ENCODE measurements around the gene PCIF1. TPM values are rescaled to one million over a fixed set of nuclear protein-coding genes. Genes with fewer than 3 reads are reported as not detected.

Gene PCIF1
- total and polyA plus RNA-seq, 9 of the 15 experiments (the other 6 are each of a cell fraction or from before 2014, with no cell fraction given): 5.8 to 29.4 (median 11.3) TPM

- Histone ChIP-seq H3K4me3 (peak overlapping the region; percentile 82), H4K20me1 (replicated peaks; ENCODE audit: control insufficient read depth, insufficient read depth, low read length) (no peaks in the 10 kb centered on the region), H3K27me3 (ENCODE audit: control insufficient read depth in 2 of 2, insufficient read depth in 2 of 2, low read length in 2 of 2) (no peaks in the 10 kb centered on the region), H3K9me3 (replicated peaks; ENCODE audit: control insufficient read depth, insufficient read depth, low read depth, low read length) (no peaks in the 10 kb centered on the region), H3K27ac (ENCODE audit: extremely low read depth, low read depth, low read length) (peak overlapping the region; percentile 100), H3K9ac (ENCODE audit: insufficient read depth in 1 of 2, low read depth in 2 of 2, low read length in 2 of 2) (peak overlapping the region; percentile 98 to 100), H3K9me1 (ENCODE audit: control insufficient read depth, insufficient read depth, low read length) (no peaks in the 10 kb centered on the region), H3K79me2 (ENCODE audit: control insufficient read depth, insufficient read depth, low read length) (peaks cover 14% of the 10 kb centered on the region), H3K4me2 (ENCODE audit: insufficient read depth, low read length) (peak overlapping the region; percentile 96), H2AFZ (ENCODE audit: low read depth, low read length) (peak overlapping the region; percentile 100), H3K36me3 (ENCODE audit: control insufficient read depth, insufficient read depth, low read length) (peaks cover 25% of the 10 kb centered on the region; the same call in 2 of the 3 replicates), H3K4me1 (replicated peaks in 1 of 2; ENCODE audit: control insufficient read depth in 2 of 2, insufficient read depth in 2 of 2, low read length in 2 of 2) (peaks cover 9 to 36% of the 10 kb centered on the region in 2 experiments; a peak in 4 of 5 replicates)
- ATAC-seq (peak; percentile 89), FAIRE-seq (no peak), DNase-seq (ENCODE audit: extremely low read depth in 1 of 4, low spot score in 3 of 4) (peak in 1 of 4 experiments; percentile 97)
- in situ Hi-C loops (cut with MboI): no loop called here
- 23% methylated on average over 27 of the region's 29 CpGs for WGBS (ENCODE audit: insufficient coverage, low coverage, missing lambda C conversion rate)
- BruUV-seq (replicated peaks): TSS peak; percentile 92
- intact Hi-C loops (cut with micrococcal nuclease): loop anchor here (1.0 to 10.0 kb wide), 4 partner anchors 11 to 608 kb away; partner anchors contain the start of genes NCOA5 and SYS1
- CTCF ChIA-PET (ENCODE audit: low intra/inter-chr PET ratio): interaction anchor here (0.7 kb wide), 1 partner anchor 340 kb away, joined by 3 read pairs; no protein-coding TSS in a partner anchor
- POLR2A ChIA-PET: interaction anchor here (0.6 to 5.6 kb wide), 7 partner anchors 10 to 159 kb away, joined by 3 to 32 read pairs (median 5); partner anchors contain the start of gene PCIF1
- TF ChIP-seq HDGF (IDR thresholded peaks at IDR 0.05) (peak; percentile 74), ZNF316 (IDR thresholded peaks at IDR 0.05) (peak; percentile 97), SMARCE1 (IDR thresholded peaks at IDR 0.05) (no peak), GABPA (tag; conservative IDR thresholded peaks at IDR 0.05; ENCODE audit: low read depth) (peak; percentile 74), POLR2A (conservative IDR thresholded peaks at IDR 0.05) (peak; percentile 95), ZBTB26 (CRISPR knock-in tag; IDR thresholded peaks at IDR 0.05) (0 out of 2 replicates have a peak, but pooled peaks have one; percentile 16), EGR1 (conservative IDR thresholded peaks at IDR 0.05) (no peak), ZNF23 (CRISPR knock-in tag; IDR thresholded peaks at IDR 0.05) (no peak), ZNF707 (CRISPR knock-in tag; conservative IDR thresholded peaks at IDR 0.05) (no peak), SUPT5H (IDR thresholded peaks at IDR 0.05) (peak; percentile 86), TAF9B (IDR thresholded peaks at IDR 0.05; ENCODE audit: partially characterized antibody) (peak; percentile 92), ESRRA (IDR thresholded peaks at IDR 0.05; ENCODE audit: borderline replicate concordance, low read depth) (0 out of 2 replicates have a peak, but pooled peaks have one; percentile 5), TBP (optimal IDR thresholded peaks at IDR 0.05; ENCODE audit: low read depth, low read length) (peak; percentile 75), ELF2 (CRISPR knock-in tag; IDR thresholded peaks at IDR 0.05) (peak; percentile 40), RBFOX2 (IDR thresholded peaks at IDR 0.05; ENCODE audit: low read depth, low read length) (peak; percentile 87), CEBPZ (IDR thresholded peaks at IDR 0.05; ENCODE audit: borderline replicate concordance, low read depth, low read length) (no peak), PML (IDR thresholded peaks at IDR 0.05; ENCODE audit: low read length) (peak; percentile 61; the same call in 1 of the 2 replicates), BCOR (IDR thresholded peaks at IDR 0.05) (0 out of 2 replicates have a peak, but pooled peaks have one; percentile 38), FOXA3 (CRISPR knock-in tag; conservative IDR thresholded peaks at IDR 0.05 in 1 of 2, IDR thresholded peaks at IDR 0.05 in 1 of 2) (no peak), EHMT2 (IDR thresholded peaks at IDR 0.05) (peak; percentile 23; the same call in 1 of the 2 replicates)
Measured at GRCh38 chr20:45972500-45973183, 38.2 kb downstream of the PCIF1 start.

Measured in K562 (cell line).